ENCODE data around the gene GNPTG. TPM values are rescaled to one million over a fixed set of nuclear protein-coding genes. Genes with fewer than 3 reads are reported as not detected.

Gene GNPTG
- total and polyA plus RNA-seq, 2 donors (not counting 3 experiments of a cell fraction or from before 2014, with no cell fraction given) = 51.6 to 109 TPM

DNA sequence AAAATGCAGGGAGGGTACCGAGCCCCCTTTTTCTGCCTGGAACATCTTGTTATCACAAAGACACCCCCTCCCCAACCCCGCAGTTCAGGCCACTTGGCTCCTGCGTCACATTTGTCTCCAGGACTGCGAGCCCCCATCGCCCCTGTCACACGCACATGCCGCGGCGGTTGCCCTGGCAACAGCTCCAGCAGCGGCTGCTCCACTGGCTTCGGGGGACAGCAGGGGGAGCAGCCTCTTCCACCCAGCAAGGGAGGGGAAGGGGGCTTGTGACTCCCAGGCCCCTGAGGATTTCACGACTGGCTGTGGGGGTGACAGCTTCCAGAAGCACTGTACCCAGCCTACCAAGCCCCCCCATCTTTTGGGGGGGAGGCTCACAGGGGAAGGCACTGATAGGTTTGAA, 15.7 kb upstream of the GNPTG start:
- Histone ChIP-seq H3K9ac (replicated peaks; ENCODE audit: extremely low read depth, insufficient read depth, low read length) (no peak overlapping the region), H3K79me2 (ENCODE audit: control insufficient read depth, insufficient read depth, low read length) (no peaks in the 10 kb centered on the region), H3K36me3 (ENCODE audit: control insufficient read depth in 2 of 2, extremely low read depth in 1 of 2, insufficient read depth in 2 of 2, low read length in 2 of 2) (no peaks in the 10 kb centered on the region), H3K27ac (ENCODE audit: insufficient read depth, low read depth, low read length) (no peak overlapping the region), H3K4me2 (ENCODE audit: insufficient read depth, low read length) (no peak overlapping the region), H3K9me1 (replicated peaks; ENCODE audit: control insufficient read depth, extremely low read depth, insufficient read depth, low read length) (no peaks in the 10 kb centered on the region), H4K20me1 (replicated peaks; ENCODE audit: control insufficient read depth, extremely low read depth, insufficient read depth, low read length) (no peaks in the 10 kb centered on the region), H3K9me3 (replicated peaks; ENCODE audit: control insufficient read depth, insufficient read depth, low read length) (no peaks in the 10 kb centered on the region), H3K4me3 (replicated peaks in 1 of 3; ENCODE audit: insufficient read depth in 1 of 3, low read depth in 1 of 3, low read length in 3 of 3) (no peak overlapping the region), H2AFZ (ENCODE audit: low read depth, low read length) (no peak overlapping the region), H3K4me1 (ENCODE audit: control insufficient read depth, extremely low read depth, insufficient read depth, low read length) (peaks cover 12% of the 10 kb centered on the region), H3K27me3 (ENCODE audit: control insufficient read depth in 2 of 2, insufficient read depth in 2 of 2, low read length in 2 of 2) (peaks cover 35 to 44% of the 10 kb centered on the region in 2 experiments)
- POLR2A ChIA-PET = no interaction called here
- DNase-seq (ENCODE audit: low read depth, low spot score) (no peak), FAIRE-seq (no peak)
- TF ChIP-seq MYC (IDR thresholded peaks at IDR 0.05; ENCODE audit: low read depth, low read length) (no peak), JUN (IDR thresholded peaks at IDR 0.05; ENCODE audit: borderline replicate concordance, insufficient read depth, insufficient read length, low read depth) (no peak), POLR2A (IDR thresholded peaks at IDR 0.05; ENCODE audit: low read depth, low read length) (no peak), FOS (IDR thresholded peaks at IDR 0.05; ENCODE audit: borderline replicate concordance, insufficient read depth, low read length) (no peak), EZH2 (IDR thresholded peaks at IDR 0.05; ENCODE audit: borderline replicate concordance, low read depth, low read length, severe bottlenecking) (no peak), POLR2AphosphoS5 (IDR thresholded peaks at IDR 0.05; ENCODE audit: insufficient read depth, low read depth, low read length) (no peak)
- TF ChIP-seq, protein P1, sequence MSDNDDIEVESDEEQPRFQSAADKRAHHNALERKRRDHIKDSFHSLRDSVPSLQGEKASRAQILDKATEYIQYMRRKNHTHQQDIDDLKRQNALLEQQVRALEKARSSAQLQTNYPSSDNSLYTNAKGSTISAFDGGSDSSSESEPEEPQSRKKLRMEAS (IDR thresholded peaks at IDR 0.05; ENCODE audit: insufficient read depth, insufficient read length) = no peak
- TF ChIP-seq, protein P2, sequence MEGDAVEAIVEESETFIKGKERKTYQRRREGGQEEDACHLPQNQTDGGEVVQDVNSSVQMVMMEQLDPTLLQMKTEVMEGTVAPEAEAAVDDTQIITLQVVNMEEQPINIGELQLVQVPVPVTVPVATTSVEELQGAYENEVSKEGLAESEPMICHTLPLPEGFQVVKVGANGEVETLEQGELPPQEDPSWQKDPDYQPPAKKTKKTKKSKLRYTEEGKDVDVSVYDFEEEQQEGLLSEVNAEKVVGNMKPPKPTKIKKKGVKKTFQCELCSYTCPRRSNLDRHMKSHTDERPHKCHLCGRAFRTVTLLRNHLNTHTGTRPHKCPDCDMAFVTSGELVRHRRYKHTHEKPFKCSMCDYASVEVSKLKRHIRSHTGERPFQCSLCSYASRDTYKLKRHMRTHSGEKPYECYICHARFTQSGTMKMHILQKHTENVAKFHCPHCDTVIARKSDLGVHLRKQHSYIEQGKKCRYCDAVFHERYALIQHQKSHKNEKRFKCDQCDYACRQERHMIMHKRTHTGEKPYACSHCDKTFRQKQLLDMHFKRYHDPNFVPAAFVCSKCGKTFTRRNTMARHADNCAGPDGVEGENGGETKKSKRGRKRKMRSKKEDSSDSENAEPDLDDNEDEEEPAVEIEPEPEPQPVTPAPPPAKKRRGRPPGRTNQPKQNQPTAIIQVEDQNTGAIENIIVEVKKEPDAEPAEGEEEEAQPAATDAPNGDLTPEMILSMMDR (IDR thresholded peaks at IDR 0.05; ENCODE audit: extremely low read depth in 1 of 2, insufficient read depth in 1 of 2, low read depth in 1 of 2, low read length in 2 of 2) = no peak
- dilution Hi-C loops (cut with MboI; ENCODE audit: extremely low pct_ligation_motif_present, low sequenced_read_pairs) (no loop called here), intact Hi-C loops (cut with micrococcal nuclease) (no loop called here)
- CTCF ChIA-PET = interaction anchor here (0.6 to 1.3 kb wide), 3 partner anchors 9 to 52 kb away, joined by 3 read pairs; no protein-coding TSS in a partner anchor
- BruUV-seq (replicated peaks) = no TSS peak
